ENCODE measurements around the gene TMEM41B.
"Not testable (repeated sequence)": the region's sequence is repeated elsewhere in the genome, so short reads cannot be mapped to it uniquely, and the experiment has no call there.

TMEM41B gene

GRCh38 chr11:9304178-9304577 is 10.2 kb downstream of the TMEM41B start:
- no peak for DNase-seq

GRCh38 chr11:9302448-9302847 is 11.9 kb downstream of the TMEM41B start:
- DNase-seq = no peak

- peak; percentile 31 to 74 (median 52) for DNase-seq
These were observed 12.7 kb downstream of the TMEM41B start for GRCh38 chr11:9301720-9302119.

- DNase-seq = no peak
These were observed 20.7 kb downstream of the TMEM41B start for GRCh38 chr11:9293646-9294045.

GRCh38 chr11:9285850-9286587 is 28.4 kb downstream of the TMEM41B start:
- no peak for DNase-seq

- peak in 1 of 4 experiments; percentile 12 for DNase-seq
These were observed 33.6 kb downstream of the TMEM41B start for GRCh38 chr11:9280655-9281301.

GRCh38 chr11:9277176-9277575 is 37.2 kb downstream of the TMEM41B start:
- DNase-seq = no peak

GRCh38 chr11:9276571-9276970 is 37.8 kb downstream of the TMEM41B start:
- no peak for DNase-seq

GRCh38 chr11:9274499-9275258 is 39.7 kb downstream of the TMEM41B start:
- DNase-seq = peak in 1 of 4 experiments; percentile 2

- peak; percentile 77 to 94 (median 86) for DNase-seq
These were observed 40.7 kb downstream of the TMEM41B start for GRCh38 chr11:9273376-9274336.

GRCh38 chr11:9269492-9270013 is 44.8 kb downstream of the TMEM41B start:
- peak in 3 of 4 experiments; percentile 17 to 24 (median 19) for DNase-seq

- DNase-seq = no peak
These were observed 46.7 kb downstream of the TMEM41B start for GRCh38 chr11:9267680-9268079.

- no peak for DNase-seq
These were observed 47.5 kb downstream of the TMEM41B start for GRCh38 chr11:9266926-9267325.

- no peak for DNase-seq
These were observed 48.2 kb downstream of the TMEM41B start for GRCh38 chr11:9266132-9266736.

- DNase-seq = peak; percentile 80 to 94 (median 88)
These were observed 48.9 kb downstream of the TMEM41B start, which contains the start of gene DENND5A for GRCh38 chr11:9265211-9266131. Gene DENND5A, minus strand, starts transcription at chr11:9265350. Its CDS starts 281 bp downstream, at chr11:9265069.

GRCh38 chr11:9264316-9265210 is 49.8 kb downstream of the TMEM41B start:
- DNase-seq = peak; percentile 94 to 99 (median 96)

GRCh38 chr11:9263840-9264315 is 50.5 kb downstream of the TMEM41B start:
- peak; percentile 46 to 86 (median 72) for DNase-seq

GRCh38 chr11:9260838-9261146 is 53.6 kb downstream of the TMEM41B start:
- DNase-seq = not testable (repeated sequence)

All from suppressor macrophage (primary cell).